Measurements from ENCODE around the gene ATXN10. TPM values are rescaled to one million over a fixed set of nuclear protein-coding genes. Genes with fewer than 3 reads are reported as not detected.

The ATXN10 gene
- total and polyA plus RNA-seq, 2 donors (not counting 1 experiment from before 2014, with no cell fraction given): 164 to 350 TPM

- no peak overlapping the region for H2AFZ ChIP-seq (ENCODE audit: low read length)
- no peak overlapping the region for H3K9ac ChIP-seq (ENCODE audit: insufficient read depth, low read length)
- DNase-seq (ENCODE audit: low read depth in 2 of 2): no peak
- H3K4me2 ChIP-seq (ENCODE audit: extremely low read depth, insufficient read depth, low read length): no peak overlapping the region
- H3K9me3 ChIP-seq (ENCODE audit: control insufficient read depth, insufficient read depth, low read depth, low read length): no peaks in the 10 kb centered on the region
- no peak overlapping the region for H3K27ac ChIP-seq (ENCODE audit: insufficient read depth, low read length)
- TF ChIP-seq, protein P1, sequence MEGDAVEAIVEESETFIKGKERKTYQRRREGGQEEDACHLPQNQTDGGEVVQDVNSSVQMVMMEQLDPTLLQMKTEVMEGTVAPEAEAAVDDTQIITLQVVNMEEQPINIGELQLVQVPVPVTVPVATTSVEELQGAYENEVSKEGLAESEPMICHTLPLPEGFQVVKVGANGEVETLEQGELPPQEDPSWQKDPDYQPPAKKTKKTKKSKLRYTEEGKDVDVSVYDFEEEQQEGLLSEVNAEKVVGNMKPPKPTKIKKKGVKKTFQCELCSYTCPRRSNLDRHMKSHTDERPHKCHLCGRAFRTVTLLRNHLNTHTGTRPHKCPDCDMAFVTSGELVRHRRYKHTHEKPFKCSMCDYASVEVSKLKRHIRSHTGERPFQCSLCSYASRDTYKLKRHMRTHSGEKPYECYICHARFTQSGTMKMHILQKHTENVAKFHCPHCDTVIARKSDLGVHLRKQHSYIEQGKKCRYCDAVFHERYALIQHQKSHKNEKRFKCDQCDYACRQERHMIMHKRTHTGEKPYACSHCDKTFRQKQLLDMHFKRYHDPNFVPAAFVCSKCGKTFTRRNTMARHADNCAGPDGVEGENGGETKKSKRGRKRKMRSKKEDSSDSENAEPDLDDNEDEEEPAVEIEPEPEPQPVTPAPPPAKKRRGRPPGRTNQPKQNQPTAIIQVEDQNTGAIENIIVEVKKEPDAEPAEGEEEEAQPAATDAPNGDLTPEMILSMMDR (conservative IDR thresholded peaks at IDR 0.05 in 1 of 2, IDR thresholded peaks at IDR 0.05 in 1 of 2; ENCODE audit: low read depth in 1 of 2, low read length in 2 of 2): no peak
- no peak for TF ChIP-seq EZH2 (IDR thresholded peaks at IDR 0.05; ENCODE audit: low read length, missing control alignments)
- no peak overlapping the region for H3K4me3 ChIP-seq (replicated peaks in 1 of 4; ENCODE audit: control extremely low read depth in 1 of 4, insufficient read depth in 1 of 4, low read depth in 3 of 4, low read length in 4 of 4)
- H3K79me2 ChIP-seq (ENCODE audit: control insufficient read depth, insufficient read depth, low read length): no peaks in the 10 kb centered on the region
- no peaks in the 10 kb centered on the region for H3K36me3 ChIP-seq (ENCODE audit: control insufficient read depth, insufficient read depth, low read length)
- no peaks in the 10 kb centered on the region for H4K20me1 ChIP-seq (ENCODE audit: control insufficient read depth, extremely low read depth, insufficient read depth, low read length)
- no peaks in the 10 kb centered on the region for H3K4me1 ChIP-seq (ENCODE audit: control insufficient read depth, extremely low read depth, insufficient read depth, low read length)
- peaks cover 5% of the 10 kb centered on the region for H3K27me3 ChIP-seq (ENCODE audit: control insufficient read depth, insufficient read depth, low read length)
Measured at GRCh38 chr22:45861259-45861658, 189.6 kb downstream of the ATXN10 start.

GRCh38 chr22:45863981-45864751, 192.5 kb downstream of the ATXN10 start:
- no peaks in the 10 kb centered on the region for H3K36me3 ChIP-seq (ENCODE audit: control insufficient read depth, insufficient read depth, low read length)
- H4K20me1 ChIP-seq (ENCODE audit: control insufficient read depth, extremely low read depth, insufficient read depth, low read length): no peaks in the 10 kb centered on the region
- H3K4me1 ChIP-seq (ENCODE audit: control insufficient read depth, extremely low read depth, insufficient read depth, low read length): no peaks in the 10 kb centered on the region
- H3K27me3 ChIP-seq (ENCODE audit: control insufficient read depth, insufficient read depth, low read length): peaks cover 24% of the 10 kb centered on the region
- H3K4me2 ChIP-seq (ENCODE audit: extremely low read depth, insufficient read depth, low read length): no peak overlapping the region
- H3K27ac ChIP-seq (ENCODE audit: insufficient read depth, low read length): no peak overlapping the region
- TF ChIP-seq EZH2 (IDR thresholded peaks at IDR 0.05; ENCODE audit: low read length, missing control alignments): no peak
- TF ChIP-seq, protein P1 (conservative IDR thresholded peaks at IDR 0.05 in 1 of 2, IDR thresholded peaks at IDR 0.05 in 1 of 2; ENCODE audit: low read depth in 1 of 2, low read length in 2 of 2): peak; percentile 84 to 97
- no peak overlapping the region for H3K4me3 ChIP-seq (replicated peaks in 1 of 4; ENCODE audit: control extremely low read depth in 1 of 4, insufficient read depth in 1 of 4, low read depth in 3 of 4, low read length in 4 of 4)
- H2AFZ ChIP-seq (ENCODE audit: low read length): no peak overlapping the region
- H3K79me2 ChIP-seq (ENCODE audit: control insufficient read depth, insufficient read depth, low read length): no peaks in the 10 kb centered on the region
- peak; percentile 44 to 78 for DNase-seq (ENCODE audit: low read depth in 2 of 2)
- no peaks in the 10 kb centered on the region for H3K9me3 ChIP-seq (ENCODE audit: control insufficient read depth, insufficient read depth, low read depth, low read length)
- H3K9ac ChIP-seq (ENCODE audit: insufficient read depth, low read length): no peak overlapping the region

GRCh38 chr22:45864959-45865476, 193.4 kb downstream of the ATXN10 start:
- TF ChIP-seq, protein P1 (conservative IDR thresholded peaks at IDR 0.05 in 1 of 2, IDR thresholded peaks at IDR 0.05 in 1 of 2; ENCODE audit: low read depth in 1 of 2, low read length in 2 of 2): no peak
- no peak for TF ChIP-seq EZH2 (IDR thresholded peaks at IDR 0.05; ENCODE audit: low read length, missing control alignments)
- H3K36me3 ChIP-seq (ENCODE audit: control insufficient read depth, insufficient read depth, low read length): no peaks in the 10 kb centered on the region
- H3K9ac ChIP-seq (ENCODE audit: insufficient read depth, low read length): no peak overlapping the region
- H3K27ac ChIP-seq (ENCODE audit: insufficient read depth, low read length): no peak overlapping the region
- H2AFZ ChIP-seq (ENCODE audit: low read length): no peak overlapping the region
- no peaks in the 10 kb centered on the region for H3K9me3 ChIP-seq (ENCODE audit: control insufficient read depth, insufficient read depth, low read depth, low read length)
- no peak for DNase-seq (ENCODE audit: low read depth in 2 of 2)
- no peaks in the 10 kb centered on the region for H3K79me2 ChIP-seq (ENCODE audit: control insufficient read depth, insufficient read depth, low read length)
- no peak overlapping the region for H3K4me2 ChIP-seq (ENCODE audit: extremely low read depth, insufficient read depth, low read length)
- H3K27me3 ChIP-seq (ENCODE audit: control insufficient read depth, insufficient read depth, low read length): peaks cover 26% of the 10 kb centered on the region
- no peaks in the 10 kb centered on the region for H3K4me1 ChIP-seq (ENCODE audit: control insufficient read depth, extremely low read depth, insufficient read depth, low read length)
- H3K4me3 ChIP-seq (replicated peaks in 1 of 4; ENCODE audit: control extremely low read depth in 1 of 4, insufficient read depth in 1 of 4, low read depth in 3 of 4, low read length in 4 of 4): no peak overlapping the region
- no peaks in the 10 kb centered on the region for H4K20me1 ChIP-seq (ENCODE audit: control insufficient read depth, extremely low read depth, insufficient read depth, low read length)

Measured in fibroblast of lung (primary cell).